NCI-H446 (cell line): ENCODE data around the gene TLK1.
"Not testable (repeated sequence)": the region's sequence is repeated elsewhere in the genome, so short reads cannot be mapped to it uniquely, and the experiment has no call there.

Experiments used
- DNase-seq, 2 experiments: peaks; one replicate each; lab custom pipeline; 2025; lab: John Stamatoyannopoulos, UW

TLK1 gene

GRCh38 chr2:171142398-171142797 lies 18.3 kb downstream of the TLK1 start:
- no peak for DNase-seq

GRCh38 chr2:171141320-171141719 lies 19.4 kb downstream of the TLK1 start:
- DNase-seq, result no peak

- DNase-seq, result no peak
Measured at GRCh38 chr2:171139860-171140259, 20.8 kb downstream of the TLK1 start.

- DNase-seq, result no peak
Measured at GRCh38 chr2:171136024-171136423, 24.7 kb downstream of the TLK1 start.

- no peak for DNase-seq
Measured at GRCh38 chr2:171134624-171135230, 26.0 kb downstream of the TLK1 start.

GRCh38 chr2:171132086-171132485 lies 28.6 kb downstream of the TLK1 start:
- DNase-seq, result no peak

- DNase-seq, result no peak
Measured at GRCh38 chr2:171128461-171128860, 32.2 kb downstream of the TLK1 start.

- peak in 1 of 2 experiments; percentile 64 for DNase-seq
Measured at GRCh38 chr2:171124541-171124940, 36.2 kb downstream of the TLK1 start.

- DNase-seq, result no peak
Measured at GRCh38 chr2:171109571-171109970, 51.1 kb downstream of the TLK1 start.

GRCh38 chr2:171109020-171109419 lies 51.7 kb downstream of the TLK1 start:
- no peak for DNase-seq

- no peak for DNase-seq
Measured at GRCh38 chr2:171107803-171108202, 52.9 kb downstream of the TLK1 start.

GRCh38 chr2:171104379-171104778 lies 56.3 kb downstream of the TLK1 start:
- no peak for DNase-seq

- no peak for DNase-seq
Measured at GRCh38 chr2:171102802-171103201, 57.9 kb downstream of the TLK1 start.

GRCh38 chr2:171100370-171100769 lies 60.3 kb downstream of the TLK1 start:
- no peak for DNase-seq

- DNase-seq, result no peak
Measured at GRCh38 chr2:171098607-171099006, 62.1 kb downstream of the TLK1 start.

- DNase-seq, result no peak
Measured at GRCh38 chr2:171095014-171095582, 65.6 kb downstream of the TLK1 start.

- not testable (repeated sequence) for DNase-seq
Measured at GRCh38 chr2:171091517-171091916, 69.2 kb downstream of the TLK1 start.

- no peak for DNase-seq
Measured at GRCh38 chr2:171089489-171089888, 71.2 kb downstream of the TLK1 start.

- DNase-seq, result no peak
Measured at GRCh38 chr2:171088057-171088834, 72.4 kb downstream of the TLK1 start.

- no peak for DNase-seq
Measured at GRCh38 chr2:171087547-171087946, 73.1 kb downstream of the TLK1 start.

- DNase-seq, result no peak
Measured at GRCh38 chr2:171086352-171087290, 74.1 kb downstream of the TLK1 start.

- no peak for DNase-seq
Measured at GRCh38 chr2:171084128-171084527, 76.6 kb downstream of the TLK1 start.
